SK-N-SH (cell line): ENCODE results near the gene CYP2F1. TPM values are rescaled to one million over a fixed set of nuclear protein-coding genes. Genes with fewer than 3 reads are reported as not detected.

Experiments
- CTCF ChIA-PET: fragments of 300-600, 350-600 bp; formaldehyde crosslinking; extraction: SDS; loops from one replicate; lab custom pipeline; 2021; lab: Yijun Ruan, JAX
- POLR2A ChIA-PET: fragments of 350-600 bp; sonication (Branson Sonifier 250); formaldehyde crosslinking; extraction: SDS; loops from one replicate; lab custom pipeline; 2020; ENCODE audit warnings: antibody characterized with exemption, inconsistent platforms; lab: Yijun Ruan, JAX
- DNase-seq: peaks from one replicate; pipeline ENCODE4 v3.0.0; 2012
- H2AFZ ChIP-seq: fragments of 200-600 bp; sonication (generic); 2 replicates; pipeline ENCODE4 v1.8.1; 2016; ENCODE audit warnings: antibody characterized with exemption, mild to moderate bottlenecking, low read depth
- H3F3A ChIP-seq: fragments of 200-600 bp; sonication (generic); replicated peaks from 2 replicates; pipeline ENCODE3; 2016; ENCODE audit warnings: antibody characterized with exemption, mild to moderate bottlenecking; ENCODE audit not compliant: insufficient read depth
- H3K27ac ChIP-seq, 2 experiments: fragments of 200-500 bp in 1 of 2; fragments of 200-600 bp in 1 of 2; sonication (Bioruptor generic) in 1 of 2; sonication (generic), shearing (Covaris generic) in 1 of 2; 2 replicates each; pipeline versions ENCODE4 v1.5.1 to v1.6.1; 2014 to 2016; ENCODE audit warnings: low read depth in 2 of 2, inconsistent platforms in 1 of 2, low read length in 1 of 2, mild to moderate bottlenecking in 1 of 2, mixed read lengths in 1 of 2
- H3K27me3 ChIP-seq: fragments of 200-600 bp; sonication (generic), shearing (Covaris generic); 2 replicates; pipeline ENCODE4 v1.6.1; 2016; ENCODE audit warnings: mixed run types; ENCODE audit not compliant: insufficient read depth
- H3K36me3 ChIP-seq, 2 experiments: fragments of 200-500 bp in 1 of 2; fragments of 200-600 bp in 1 of 2; sonication (Bioruptor generic) in 1 of 2; sonication (generic) in 1 of 2; replicated peaks in 1 of 2; 2 replicates each; pipeline versions ENCODE3 to v1.5.1; 2014 to 2016; ENCODE audit warnings: low read length in 1 of 2, mild to moderate bottlenecking in 1 of 2; ENCODE audit not compliant: insufficient read depth in 2 of 2, control insufficient read depth in 1 of 2
- H3K4me1 ChIP-seq, 2 experiments: fragments of 200-500 bp in 1 of 2; fragments of 200-600 bp in 1 of 2; sonication (Bioruptor generic) in 1 of 2; sonication (generic), shearing (Covaris generic) in 1 of 2; 2 replicates each; pipeline versions ENCODE4 v1.5.1 to v1.6.1; 2014 to 2016; ENCODE audit warnings: low read depth in 1 of 2, low read length in 1 of 2, mixed run types in 1 of 2; ENCODE audit not compliant: insufficient read depth in 2 of 2, control insufficient read depth in 1 of 2
- H3K4me2 ChIP-seq: fragments of 200-600 bp; sonication (generic), shearing (Covaris generic); 2 replicates; pipeline ENCODE4 v1.6.1; 2017; ENCODE audit warnings: mixed run types
- H3K4me3 ChIP-seq, 2 experiments: fragments of 200-500 bp in 1 of 2; fragments of 200-600 bp in 1 of 2; sonication (Bioruptor generic) in 1 of 2; sonication (generic), shearing (Covaris generic) in 1 of 2; 2 replicates each; pipeline versions ENCODE4 v1.5.1 to v1.8.1; 2014 to 2016; ENCODE audit warnings: low read depth in 2 of 2, inconsistent platforms in 1 of 2, low read length in 1 of 2, mild to moderate bottlenecking in 1 of 2, mixed read lengths in 1 of 2, moderate library complexity in 1 of 2
- H3K79me2 ChIP-seq: fragments of 200-600 bp; sonication (generic); 2 replicates; pipeline ENCODE4 v1.8.1; 2017; ENCODE audit warnings: mild to moderate bottlenecking; ENCODE audit not compliant: insufficient read depth
- H3K9ac ChIP-seq: fragments of 200-600 bp; sonication (generic); 2 replicates; pipeline ENCODE4 v1.6.1; 2017; ENCODE audit warnings: mixed run types
- H3K9me2 ChIP-seq: fragments of 200-600 bp; sonication (generic); 2 replicates; pipeline ENCODE4 v1.6.1; 2017; ENCODE audit warnings: mixed run types
- H3K9me3 ChIP-seq: fragments of 200-600 bp; sonication (generic); 2 replicates; pipeline ENCODE4 v1.6.1; 2017; ENCODE audit warnings: mixed run types, mild to moderate bottlenecking, moderate library complexity
- H4K20me1 ChIP-seq: fragments of 200-600 bp; sonication (generic); 2 replicates; pipeline ENCODE4 v1.6.1; 2017; ENCODE audit warnings: mild to moderate bottlenecking, mixed run types; ENCODE audit not compliant: insufficient read depth
- CHD2 ChIP-seq: fragments of 150-350 bp; IDR thresholded peaks from 2 replicates; pipeline ENCODE4 v1.6.1; 2018; ENCODE audit warnings: low read length; ENCODE audit not compliant: partially characterized antibody
- EP300 ChIP-seq, 2 experiments: IDR thresholded peaks; 2 replicates each; pipeline versions ENCODE4 v1.4.0 to v1.6.1; 2012; ENCODE audit warnings: borderline replicate concordance in 1 of 2, low read depth in 1 of 2, low read length in 1 of 2
- FOXJ3 ChIP-seq: sonication (generic); formaldehyde crosslinking; IDR thresholded peaks from 2 replicates; pipeline ENCODE4 v1.5.1; 2020; ENCODE audit warnings: mild to moderate bottlenecking, missing genetic modification reagents
- FOXM1 ChIP-seq: IDR thresholded peaks from 2 replicates; pipeline ENCODE4 v1.4.0; 2012; ENCODE audit warnings: low read depth, mild to moderate bottlenecking
- IRF3 ChIP-seq: fragments of 150-350 bp; IDR thresholded peaks from 2 replicates; pipeline ENCODE4 v1.6.1; 2016; ENCODE audit warnings: mild to moderate bottlenecking, low read depth, low read length
- JUND ChIP-seq: IDR thresholded peaks from 2 replicates; pipeline ENCODE4 v1.4.0; 2012
- MAX ChIP-seq: IDR thresholded peaks from 2 replicates; pipeline ENCODE4 v1.4.0; 2012; ENCODE audit warnings: low read depth
- MEF2A ChIP-seq: IDR thresholded peaks from 2 replicates; pipeline ENCODE4 v1.4.0; 2012; ENCODE audit warnings: low read depth, borderline replicate concordance
- MXI1 ChIP-seq: IDR thresholded peaks from 2 replicates; pipeline ENCODE4 v1.6.1; 2012; ENCODE audit warnings: mild to moderate bottlenecking, low read depth, low read length, improper control_type of control experiment
- NFIC ChIP-seq: IDR thresholded peaks from 2 replicates; pipeline ENCODE4 v1.4.0; 2012; ENCODE audit warnings: borderline replicate concordance
- RAD21 ChIP-seq: IDR thresholded peaks from 2 replicates; pipeline ENCODE4 v1.6.1; 2012; ENCODE audit warnings: mild to moderate bottlenecking, low read length
- RCOR1 ChIP-seq: fragments of 150-350 bp; IDR thresholded peaks from 2 replicates; pipeline ENCODE4 v1.6.1; 2017; ENCODE audit warnings: antibody characterized with exemption, low read length
- TAF1 ChIP-seq: IDR thresholded peaks from 2 replicates; pipeline ENCODE4 v1.6.1; 2012; ENCODE audit warnings: low read depth, mild to moderate bottlenecking, low read length, moderate library complexity, borderline replicate concordance
- TCF12 ChIP-seq: IDR thresholded peaks from 2 replicates; pipeline ENCODE4 v1.4.0; 2012
- USF2 ChIP-seq: fragments of 150-350 bp; IDR thresholded peaks from 2 replicates; pipeline ENCODE4 v1.6.1; 2017; ENCODE audit warnings: antibody characterized with exemption, low read length, low read depth, borderline replicate concordance
- YY1 ChIP-seq: IDR thresholded peaks from 2 replicates; pipeline ENCODE4 v1.4.0; 2012; ENCODE audit warnings: low read depth, mild to moderate bottlenecking
- WGBS: methylation state at CpG from one replicate; pipeline ENCODE4 v1.1.6; 2017; ENCODE audit warnings: low lambda C conversion rate; 5-methylcytosine and 5-hydroxymethylcytosine counted together
- polyA plus RNA-seq, 3 experiments: library from polyadenylated mRNA; depleted of rRNA; stranded (reverse); fragments of >200 nt; gene quantifications; 2 replicates each; pipeline ENCODE4 v1.2.3, GENCODE V29; 2012
- TF ChIP-seq, protein P1 (sequence below): IDR thresholded peaks from 2 replicates; pipeline ENCODE4 v1.4.0; 2012; ENCODE audit warnings: low read depth, borderline replicate concordance
- TF ChIP-seq, protein P2 (sequence below): fragments of 200-600 bp; sonication (generic); IDR thresholded peaks from 2 replicates; pipeline ENCODE4 v1.6.1; 2017; ENCODE audit warnings: antibody characterized with exemption, mild to moderate bottlenecking, moderate library complexity
- TF ChIP-seq, protein P3 (sequence below): IDR thresholded peaks from 2 replicates; pipeline ENCODE4 v1.6.1; 2012; ENCODE audit warnings: mild to moderate bottlenecking, low read depth, low read length, moderate library complexity
- TF ChIP-seq, protein P4 (sequence below): IDR thresholded peaks from 2 replicates; pipeline ENCODE4; 2012

The CYP2F1 gene
- polyA plus RNA-seq, 1 of the 3 experiments (the other 2 are of a cell fraction) = not detected

GRCh38 chr19:41154060-41154459, 39.8 kb downstream of the CYP2F1 start:
- TF ChIP-seq MEF2A = no peak
- TF ChIP-seq, protein P1, sequence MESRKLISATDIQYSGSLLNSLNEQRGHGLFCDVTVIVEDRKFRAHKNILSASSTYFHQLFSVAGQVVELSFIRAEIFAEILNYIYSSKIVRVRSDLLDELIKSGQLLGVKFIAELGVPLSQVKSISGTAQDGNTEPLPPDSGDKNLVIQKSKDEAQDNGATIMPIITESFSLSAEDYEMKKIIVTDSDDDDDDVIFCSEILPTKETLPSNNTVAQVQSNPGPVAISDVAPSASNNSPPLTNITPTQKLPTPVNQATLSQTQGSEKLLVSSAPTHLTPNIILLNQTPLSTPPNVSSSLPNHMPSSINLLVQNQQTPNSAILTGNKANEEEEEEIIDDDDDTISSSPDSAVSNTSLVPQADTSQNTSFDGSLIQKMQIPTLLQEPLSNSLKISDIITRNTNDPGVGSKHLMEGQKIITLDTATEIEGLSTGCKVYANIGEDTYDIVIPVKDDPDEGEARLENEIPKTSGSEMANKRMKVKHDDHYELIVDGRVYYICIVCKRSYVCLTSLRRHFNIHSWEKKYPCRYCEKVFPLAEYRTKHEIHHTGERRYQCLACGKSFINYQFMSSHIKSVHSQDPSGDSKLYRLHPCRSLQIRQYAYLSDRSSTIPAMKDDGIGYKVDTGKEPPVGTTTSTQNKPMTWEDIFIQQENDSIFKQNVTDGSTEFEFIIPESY = no peak
- no peak for TF ChIP-seq JUND
- TF ChIP-seq TCF12 = no peak
- TF ChIP-seq, protein P2, sequence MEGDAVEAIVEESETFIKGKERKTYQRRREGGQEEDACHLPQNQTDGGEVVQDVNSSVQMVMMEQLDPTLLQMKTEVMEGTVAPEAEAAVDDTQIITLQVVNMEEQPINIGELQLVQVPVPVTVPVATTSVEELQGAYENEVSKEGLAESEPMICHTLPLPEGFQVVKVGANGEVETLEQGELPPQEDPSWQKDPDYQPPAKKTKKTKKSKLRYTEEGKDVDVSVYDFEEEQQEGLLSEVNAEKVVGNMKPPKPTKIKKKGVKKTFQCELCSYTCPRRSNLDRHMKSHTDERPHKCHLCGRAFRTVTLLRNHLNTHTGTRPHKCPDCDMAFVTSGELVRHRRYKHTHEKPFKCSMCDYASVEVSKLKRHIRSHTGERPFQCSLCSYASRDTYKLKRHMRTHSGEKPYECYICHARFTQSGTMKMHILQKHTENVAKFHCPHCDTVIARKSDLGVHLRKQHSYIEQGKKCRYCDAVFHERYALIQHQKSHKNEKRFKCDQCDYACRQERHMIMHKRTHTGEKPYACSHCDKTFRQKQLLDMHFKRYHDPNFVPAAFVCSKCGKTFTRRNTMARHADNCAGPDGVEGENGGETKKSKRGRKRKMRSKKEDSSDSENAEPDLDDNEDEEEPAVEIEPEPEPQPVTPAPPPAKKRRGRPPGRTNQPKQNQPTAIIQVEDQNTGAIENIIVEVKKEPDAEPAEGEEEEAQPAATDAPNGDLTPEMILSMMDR = no peak
- TF ChIP-seq, protein P3, sequence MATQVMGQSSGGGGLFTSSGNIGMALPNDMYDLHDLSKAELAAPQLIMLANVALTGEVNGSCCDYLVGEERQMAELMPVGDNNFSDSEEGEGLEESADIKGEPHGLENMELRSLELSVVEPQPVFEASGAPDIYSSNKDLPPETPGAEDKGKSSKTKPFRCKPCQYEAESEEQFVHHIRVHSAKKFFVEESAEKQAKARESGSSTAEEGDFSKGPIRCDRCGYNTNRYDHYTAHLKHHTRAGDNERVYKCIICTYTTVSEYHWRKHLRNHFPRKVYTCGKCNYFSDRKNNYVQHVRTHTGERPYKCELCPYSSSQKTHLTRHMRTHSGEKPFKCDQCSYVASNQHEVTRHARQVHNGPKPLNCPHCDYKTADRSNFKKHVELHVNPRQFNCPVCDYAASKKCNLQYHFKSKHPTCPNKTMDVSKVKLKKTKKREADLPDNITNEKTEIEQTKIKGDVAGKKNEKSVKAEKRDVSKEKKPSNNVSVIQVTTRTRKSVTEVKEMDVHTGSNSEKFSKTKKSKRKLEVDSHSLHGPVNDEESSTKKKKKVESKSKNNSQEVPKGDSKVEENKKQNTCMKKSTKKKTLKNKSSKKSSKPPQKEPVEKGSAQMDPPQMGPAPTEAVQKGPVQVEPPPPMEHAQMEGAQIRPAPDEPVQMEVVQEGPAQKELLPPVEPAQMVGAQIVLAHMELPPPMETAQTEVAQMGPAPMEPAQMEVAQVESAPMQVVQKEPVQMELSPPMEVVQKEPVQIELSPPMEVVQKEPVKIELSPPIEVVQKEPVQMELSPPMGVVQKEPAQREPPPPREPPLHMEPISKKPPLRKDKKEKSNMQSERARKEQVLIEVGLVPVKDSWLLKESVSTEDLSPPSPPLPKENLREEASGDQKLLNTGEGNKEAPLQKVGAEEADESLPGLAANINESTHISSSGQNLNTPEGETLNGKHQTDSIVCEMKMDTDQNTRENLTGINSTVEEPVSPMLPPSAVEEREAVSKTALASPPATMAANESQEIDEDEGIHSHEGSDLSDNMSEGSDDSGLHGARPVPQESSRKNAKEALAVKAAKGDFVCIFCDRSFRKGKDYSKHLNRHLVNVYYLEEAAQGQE = no peak
- TF ChIP-seq, protein P4, sequence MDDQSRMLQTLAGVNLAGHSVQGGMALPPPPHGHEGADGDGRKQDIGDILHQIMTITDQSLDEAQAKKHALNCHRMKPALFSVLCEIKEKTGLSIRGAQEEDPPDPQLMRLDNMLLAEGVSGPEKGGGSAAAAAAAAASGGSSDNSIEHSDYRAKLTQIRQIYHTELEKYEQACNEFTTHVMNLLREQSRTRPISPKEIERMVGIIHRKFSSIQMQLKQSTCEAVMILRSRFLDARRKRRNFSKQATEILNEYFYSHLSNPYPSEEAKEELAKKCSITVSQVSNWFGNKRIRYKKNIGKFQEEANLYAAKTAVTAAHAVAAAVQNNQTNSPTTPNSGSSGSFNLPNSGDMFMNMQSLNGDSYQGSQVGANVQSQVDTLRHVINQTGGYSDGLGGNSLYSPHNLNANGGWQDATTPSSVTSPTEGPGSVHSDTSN = no peak
- TF ChIP-seq MAX = no peak
- TF ChIP-seq RCOR1 = no peak
- TF ChIP-seq USF2 = no peak
- TF ChIP-seq FOXM1 = no peak
- TF ChIP-seq CHD2 = no peak
- no peak for TF ChIP-seq RAD21
- TF ChIP-seq NFIC = no peak
- TF ChIP-seq MXI1 = no peak
- TF ChIP-seq EP300 (IDR thresholded peaks at IDR 0.05; ENCODE audit: borderline replicate concordance in 1 of 2, low read depth in 1 of 2, low read length in 1 of 2) = no peak
- TF ChIP-seq YY1 = no peak
- no peak for TF ChIP-seq IRF3
- TF ChIP-seq TAF1 = no peak
- TF ChIP-seq FOXJ3 (CRISPR knock-in tag) = no peak
- Histone ChIP-seq H2AFZ (no peak overlapping the region), H3K27me3 (peaks cover 45% of the 10 kb centered on the region), H3K4me2 (no peak overlapping the region), H3K9me3 (no peaks in the 10 kb centered on the region), H3F3A (peaks cover 4% of the 10 kb centered on the region), H3K36me3 (no peaks in the 10 kb centered on the region), H3K9me2 (no peaks in the 10 kb centered on the region), H3K4me3 (no peak overlapping the region), H3K79me2 (no peaks in the 10 kb centered on the region), H3K9ac (no peak overlapping the region), H4K20me1 (no peaks in the 10 kb centered on the region), H3K4me1 (no peaks in the 10 kb centered on the region), H3K27ac (no peak overlapping the region)
- POLR2A ChIA-PET = no interaction called here
- DNase-seq = no peak
- WGBS = 50% methylated on average over 7 of the region's 7 CpGs
- CTCF ChIA-PET = interaction anchor here (0.8 to 1.3 kb wide), 2 partner anchors 9 to 10 kb away, joined by 3 to 5 read pairs; no protein-coding TSS in a partner anchor
